ENCODE measurements around the gene MAPRE2. TPM values are rescaled to one million over a fixed set of nuclear protein-coding genes. Genes with fewer than 3 reads are reported as not detected.

The MAPRE2 gene
- total RNA-seq, 2 donors from 2014 or later = 11.7 to 11.9 TPM

DNA sequence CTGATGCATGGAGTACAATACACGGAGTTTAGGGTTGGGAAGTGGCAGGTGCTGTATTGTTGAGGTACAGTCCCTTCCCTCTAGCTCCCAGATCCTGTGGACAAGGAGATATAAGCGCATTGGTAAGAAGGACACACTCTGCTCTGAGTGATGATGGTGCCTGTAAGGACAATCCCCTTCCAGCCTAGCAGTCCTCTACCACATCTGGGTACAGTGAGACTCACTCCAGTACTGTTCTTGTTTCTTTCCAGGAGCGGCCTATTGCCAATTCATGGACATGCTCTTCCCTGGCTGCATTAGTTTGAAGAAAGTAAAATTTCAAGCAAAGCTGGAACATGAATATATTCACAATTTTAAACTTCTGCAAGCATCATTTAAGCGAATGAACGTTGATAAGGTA lies 56.0 kb downstream of the MAPRE2 start:
- intact Hi-C loops (cut with DNase I) = no loop called here
- TF ChIP-seq CTCF (IDR thresholded peaks at IDR 0.05) (no peak), POLR2A (IDR thresholded peaks at IDR 0.05) (no peak)
- DNase-seq (no peak), ATAC-seq (no peak)
- Histone ChIP-seq H3K4me3 (no peak overlapping the region), H3K27me3 (no peaks in the 10 kb centered on the region), H3K27ac (no peak overlapping the region), H3K36me3 (replicated peaks in 1 of 2; ENCODE audit: insufficient read depth in 1 of 2, low read depth in 2 of 2) (no peaks in the 10 kb centered on the region), H3K9me3 (no peaks in the 10 kb centered on the region), H3K4me1 (no peaks in the 10 kb centered on the region)
- WGBS, 2 donors = 92 to 96% methylated on average over 5 of the region's 5 CpGs

DNA sequence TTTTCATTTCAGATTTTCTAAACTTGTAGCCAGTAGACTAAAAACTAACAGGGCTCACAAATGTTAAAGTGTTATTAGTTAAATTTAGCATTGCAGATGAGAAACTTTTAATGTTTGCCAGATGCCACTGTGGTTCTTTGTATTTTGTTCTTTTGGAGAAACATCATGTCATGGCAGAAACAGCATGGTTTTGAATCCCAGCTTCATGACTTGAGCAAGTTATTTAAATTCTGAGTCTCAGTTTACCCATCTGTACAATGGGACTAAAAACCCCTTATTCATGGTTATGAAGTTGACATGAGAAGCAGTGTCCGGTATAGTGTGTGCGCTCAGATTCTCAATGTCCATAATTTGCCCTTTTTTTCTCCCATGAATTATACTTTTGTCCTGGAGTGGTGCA lies 56.5 kb downstream of the MAPRE2 start:
- Histone ChIP-seq H3K27me3 (no peaks in the 10 kb centered on the region), H3K27ac (no peak overlapping the region), H3K36me3 (replicated peaks in 1 of 2; ENCODE audit: insufficient read depth in 1 of 2, low read depth in 2 of 2) (no peaks in the 10 kb centered on the region), H3K4me1 (no peaks in the 10 kb centered on the region), H3K4me3 (no peak overlapping the region), H3K9me3 (no peaks in the 10 kb centered on the region)
- no peak for TF ChIP-seq CTCF (IDR thresholded peaks at IDR 0.05)
- DNase-seq = no peak
- intact Hi-C loops (cut with DNase I) = no loop called here
- no peak for ATAC-seq
- WGBS, 2 donors = 94 to 98% methylated on average over 2 of the region's 2 CpGs

- TF ChIP-seq POLR2A (IDR thresholded peaks at IDR 0.05) (no peak), CTCF (IDR thresholded peaks at IDR 0.05) (no peak)
- H3K27ac ChIP-seq = no peak overlapping the region
- DNase-seq = no peak
- H3K27me3 ChIP-seq = no peaks in the 10 kb centered on the region
- H3K4me3 ChIP-seq = no peak overlapping the region
- ATAC-seq = no peak
- no peaks in the 10 kb centered on the region for H3K4me1 ChIP-seq
- intact Hi-C loops (cut with DNase I) = no loop called here
- H3K36me3 ChIP-seq (replicated peaks in 1 of 2; ENCODE audit: insufficient read depth in 1 of 2, low read depth in 2 of 2) = no peaks in the 10 kb centered on the region
- no peaks in the 10 kb centered on the region for H3K9me3 ChIP-seq
Measured at GRCh38 chr18:35099911-35100310, 58.7 kb downstream of the MAPRE2 start.

GRCh38 chr18:35104391-35105051 lies 63.3 kb downstream of the MAPRE2 start:
- no peak for TF ChIP-seq POLR2A (IDR thresholded peaks at IDR 0.05)
- no peak for TF ChIP-seq CTCF (IDR thresholded peaks at IDR 0.05)
- Histone ChIP-seq H3K36me3 (replicated peaks in 1 of 2; ENCODE audit: insufficient read depth in 1 of 2, low read depth in 2 of 2) (no peaks in the 10 kb centered on the region), H3K9me3 (no peaks in the 10 kb centered on the region), H3K4me3 (no peak overlapping the region), H3K27me3 (no peaks in the 10 kb centered on the region), H3K4me1 (no peaks in the 10 kb centered on the region), H3K27ac (no peak overlapping the region)
- ATAC-seq (no peak), DNase-seq (no peak)
- intact Hi-C loops (cut with DNase I) = no loop called here
- 70 to 78% methylated on average over 5 of the region's 5 CpGs for WGBS, 2 donors
